ENCODE measurements around the gene ST8SIA5. TPM values are rescaled to one million over a fixed set of nuclear protein-coding genes. Genes with fewer than 3 reads are reported as not detected.

ST8SIA5 gene
- total and polyA plus RNA-seq, 2 experiments from 2014 or later: 3.3 to 4.8 TPM

GRCh38 chr18:46639386-46639785 lies 117.5 kb downstream of the ST8SIA5 start:
- H2AFZ ChIP-seq: no peak overlapping the region
- no peaks in the 10 kb centered on the region for H3K4me1 Mint-ChIP-seq
- no peaks in the 10 kb centered on the region for H3K27me3 Mint-ChIP-seq (ENCODE audit: insufficient read depth, low read depth, poor library complexity)
- H4K20me1 ChIP-seq (replicated peaks; ENCODE audit: insufficient read depth): no peaks in the 10 kb centered on the region
- DNase-seq (ENCODE audit: low spot score): no peak
- H3K36me3 Mint-ChIP-seq (ENCODE audit: low read depth): no peaks in the 10 kb centered on the region
- H3K4me1 ChIP-seq (ENCODE audit: insufficient read depth): no peaks in the 10 kb centered on the region
- H3K9me2 ChIP-seq (ENCODE audit: insufficient read depth): 0 out of 2 replicates have a peak, but pooled peaks cover 3% of the 10 kb centered on the region
- H3K79me2 ChIP-seq (replicated peaks; ENCODE audit: insufficient read depth): no peaks in the 10 kb centered on the region
- no peak overlapping the region for H3K27ac ChIP-seq (ENCODE audit: low read depth)
- no peak for TF ChIP-seq ZNF331 (CRISPR knock-in tag; IDR thresholded peaks at IDR 0.05; ENCODE audit: low read depth)
- TF ChIP-seq CREB1 (CRISPR knock-in tag; IDR thresholded peaks at IDR 0.05; ENCODE audit: low read depth): no peak
- no peak for TF ChIP-seq ETS1 (IDR thresholded peaks at IDR 0.05)
- TF ChIP-seq NANOG (IDR thresholded peaks at IDR 0.05; ENCODE audit: borderline replicate concordance): no peak
- no peak for TF ChIP-seq CTCF (conservative IDR thresholded peaks at IDR 0.05; ENCODE audit: low read depth in 2 of 2)
- no peaks in the 10 kb centered on the region for H3K27me3 ChIP-seq (ENCODE audit: insufficient read depth)
- no peak overlapping the region for H3K27ac Mint-ChIP-seq
- no peaks in the 10 kb centered on the region for H3K36me3 ChIP-seq (ENCODE audit: insufficient read depth)
- no peaks in the 10 kb centered on the region for H3K9me3 Mint-ChIP-seq
- no peak for ATAC-seq
- no peaks in the 10 kb centered on the region for H3F3A ChIP-seq (replicated peaks; ENCODE audit: low read depth)
- no peak overlapping the region for H3K4me3 ChIP-seq
- no peak overlapping the region for H3K4me3 Mint-ChIP-seq
- H3K4me2 ChIP-seq: no peak overlapping the region

GRCh38 chr18:46636040-46636630 lies 120.7 kb downstream of the ST8SIA5 start:
- TF ChIP-seq REST (IDR thresholded peaks at IDR 0.05; ENCODE audit: unreplicated experiment) (no peak), CTCF (conservative IDR thresholded peaks at IDR 0.05; ENCODE audit: low read depth in 2 of 2) (no peak), STAT1 (IDR thresholded peaks at IDR 0.05; ENCODE audit: unreplicated experiment) (no peak), ZNF331 (CRISPR knock-in tag; IDR thresholded peaks at IDR 0.05; ENCODE audit: low read depth) (no peak), POLR2AphosphoS5 (IDR thresholded peaks at IDR 0.05; ENCODE audit: low read depth) (no peak), NANOG (IDR thresholded peaks at IDR 0.05; ENCODE audit: borderline replicate concordance) (no peak), CREB1 (CRISPR knock-in tag; IDR thresholded peaks at IDR 0.05; ENCODE audit: low read depth) (no peak), ETS1 (IDR thresholded peaks at IDR 0.05) (no peak), ZNF114 (CRISPR knock-in tag; IDR thresholded peaks at IDR 0.05) (no peak), EZH2phosphoT487 (IDR thresholded peaks at IDR 0.05; ENCODE audit: unreplicated experiment) (no peak)
- H3K27me3 Mint-ChIP-seq (ENCODE audit: insufficient read depth, low read depth, poor library complexity): no peaks in the 10 kb centered on the region
- H3K27ac Mint-ChIP-seq: no peak overlapping the region
- H3K27me3 ChIP-seq (ENCODE audit: insufficient read depth): no peaks in the 10 kb centered on the region
- no peak overlapping the region for H3K4me3 ChIP-seq
- H3K36me3 Mint-ChIP-seq (ENCODE audit: low read depth): no peaks in the 10 kb centered on the region
- no peaks in the 10 kb centered on the region for H3K4me1 Mint-ChIP-seq
- no peaks in the 10 kb centered on the region for H3K9me3 Mint-ChIP-seq
- H3K36me3 ChIP-seq (ENCODE audit: insufficient read depth): no peaks in the 10 kb centered on the region
- no peak for DNase-seq (ENCODE audit: low spot score)
- H3K9me2 ChIP-seq (ENCODE audit: insufficient read depth): peaks cover 3% of the 10 kb centered on the region; the same call in 1 of the 2 replicates
- no peaks in the 10 kb centered on the region for H3F3A ChIP-seq (replicated peaks; ENCODE audit: low read depth)
- no peak overlapping the region for H2AFZ ChIP-seq
- no peak overlapping the region for H3K4me3 Mint-ChIP-seq
- H3K79me2 ChIP-seq (replicated peaks; ENCODE audit: insufficient read depth): no peaks in the 10 kb centered on the region
- H3K4me1 ChIP-seq (ENCODE audit: insufficient read depth): no peaks in the 10 kb centered on the region
- H4K20me1 ChIP-seq (replicated peaks; ENCODE audit: insufficient read depth): no peaks in the 10 kb centered on the region
- H3K27ac ChIP-seq (ENCODE audit: low read depth): no peak overlapping the region
- no peak for ATAC-seq
- no peak overlapping the region for H3K4me2 ChIP-seq
